Stimulated activated CD4-positive, alpha-beta T cell treated with anti-CD3 and anti-CD28 coated beads, Interleukin-1b, Interleukin-23, amount 100 ng/mL, for 48 hours (primary cell): ENCODE measurements around the gene USP17L11.
A peak's percentile ranks its signal among the peaks of the same experiment; 100 is the strongest.
"Not testable (repeated sequence)": the region's sequence is repeated elsewhere in the genome, so short reads cannot be mapped to it uniquely, and the experiment has no call there.

Experiments
- DNase-seq: peaks from one replicate; pipeline ENCODE4 v3.0.0-alpha.2; 2020

Gene USP17L11

GRCh38 chr4:9215105-9215504 is at the start of gene USP17L11:
USP17L11 (plus strand) TSS chr4:9215405; CDS start chr4:9215405, 0 bp downstream.
- not testable (repeated sequence) for DNase-seq

GRCh38 chr4:9165990-9166389 is 49.2 kb upstream of the USP17L11 start:
- not testable (repeated sequence) for DNase-seq

GRCh38 chr4:9169791-9170459 is 45.3 kb upstream of the USP17L11 start, which contains the start of gene FAM90A26:
FAM90A26 (plus strand) TSS chr4:9170409; CDS start chr4:9173173, 2,764 bp downstream.
- not testable (repeated sequence) for DNase-seq

- not testable (repeated sequence) for DNase-seq
Measured at GRCh38 chr4:9210357-9210756, 4.8 kb upstream of the USP17L11 start, which contains the start of gene USP17L10. USP17L10 (plus strand) TSS chr4:9210657; CDS start chr4:9210657, 0 bp downstream.

GRCh38 chr4:9214701-9215100 is 504 bp upstream of the USP17L11 start:
- DNase-seq = not testable (repeated sequence)

GRCh38 chr4:9219852-9220251 is 4.6 kb downstream of the USP17L11 start, which contains the start of gene USP17L12:
USP17L12 (plus strand) TSS chr4:9220152; CDS start chr4:9220152, 0 bp downstream.
- not testable (repeated sequence) for DNase-seq

- DNase-seq = not testable (repeated sequence)
Measured at GRCh38 chr4:9224596-9224995, 9.4 kb downstream of the USP17L11 start, which contains the start of gene USP17L13. USP17L13 (plus strand) TSS chr4:9224896; CDS start chr4:9224896, 0 bp downstream.

GRCh38 chr4:9230249-9230648 is 15.0 kb downstream of the USP17L11 start:
- DNase-seq = peak; percentile 1

GRCh38 chr4:9234085-9234484 is 18.9 kb downstream of the USP17L11 start, which contains the start of gene USP17L15:
USP17L15 (plus strand) TSS chr4:9234385; CDS start chr4:9234385, 0 bp downstream.
- DNase-seq = not testable (repeated sequence)

GRCh38 chr4:9238461-9238860 is 23.3 kb downstream of the USP17L11 start:
- DNase-seq = not testable (repeated sequence)

GRCh38 chr4:9243579-9243978 is 28.4 kb downstream of the USP17L11 start, which contains the start of gene USP17L17:
USP17L17 (plus strand) TSS chr4:9243879; CDS start chr4:9243879, 0 bp downstream.
- DNase-seq = not testable (repeated sequence)

GRCh38 chr4:9247953-9248680 is 32.9 kb downstream of the USP17L11 start, which contains the start of gene USP17L18:
USP17L18 (plus strand) TSS chr4:9248630; CDS start chr4:9248630, 0 bp downstream.
- peak; percentile 1 for DNase-seq

GRCh38 chr4:9253078-9253477 is 37.9 kb downstream of the USP17L11 start, which contains the start of gene USP17L19:
USP17L19 (plus strand) TSS chr4:9253378; CDS start chr4:9253378, 0 bp downstream.
- not testable (repeated sequence) for DNase-seq

GRCh38 chr4:9257824-9258223 is 42.6 kb downstream of the USP17L11 start, which contains the start of gene USP17L20:
USP17L20 (plus strand) TSS chr4:9258124; CDS start chr4:9258124, 0 bp downstream.
- DNase-seq = not testable (repeated sequence)

- DNase-seq = not testable (repeated sequence)
Measured at GRCh38 chr4:9262572-9262971, 47.4 kb downstream of the USP17L11 start, which contains the start of gene USP17L21. USP17L21 (plus strand) TSS chr4:9262872; CDS start chr4:9262872, 0 bp downstream.
